Thyroid gland (tissue), 4 donors: Measurements from ENCODE around the gene ZMIZ1.

Experiments used
- POLR2A ChIP-seq, 2 donors: fragments of 450-650 bp; IDR thresholded peaks; one replicate each; pipeline ENCODE4 v1.6.1; 2017; ENCODE audit warnings: antibody characterized with exemption in 2 of 2, mild to moderate bottlenecking in 2 of 2, moderate library complexity in 1 of 2
- TF ChIP-seq, protein P1 (sequence below), 6 experiments: fragments of 200-600 bp in 3 of 6; fragments of 450-650 bp in 3 of 6; sonication (generic) in 3 of 6; IDR thresholded peaks; one replicate each; pipeline ENCODE4 v1.5.1; 2016 to 2019; ENCODE audit warnings: antibody characterized with exemption in 6 of 6, mild to moderate bottlenecking in 2 of 6, inconsistent platforms in 1 of 6, moderate library complexity in 1 of 6

DNA sequence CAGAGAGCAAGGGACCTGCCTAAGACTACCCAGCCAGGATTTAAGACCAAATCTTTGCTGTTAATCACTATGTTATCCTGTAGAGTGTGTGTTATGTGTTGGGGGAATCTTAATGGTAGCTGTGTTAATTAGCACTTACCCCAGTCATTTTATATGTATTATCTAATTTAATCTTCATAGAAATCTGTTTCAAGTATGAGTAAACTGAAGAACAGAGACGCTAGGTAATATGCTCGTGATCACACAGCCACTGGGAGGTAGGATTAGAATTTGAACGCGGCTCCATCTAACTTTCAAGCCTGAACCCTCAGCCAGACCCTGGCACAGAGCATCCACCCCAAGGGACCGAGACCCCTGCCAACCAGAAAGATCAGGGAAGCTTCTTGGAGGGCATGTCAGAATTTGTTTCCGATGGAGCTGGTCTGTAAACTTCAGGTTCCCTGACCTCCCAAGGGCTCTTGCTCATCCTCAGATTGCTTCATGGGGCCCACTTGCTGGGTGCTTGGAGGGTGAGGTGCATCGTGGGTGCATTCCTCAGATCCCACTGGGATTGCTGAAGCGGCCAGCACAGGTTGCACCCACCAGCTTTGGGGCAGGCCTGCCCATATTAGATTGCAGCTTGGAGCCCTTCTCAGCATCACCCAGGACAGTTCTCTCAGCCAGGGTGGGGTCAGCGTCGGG is 105.0 kb downstream of the ZMIZ1 start:
- TF ChIP-seq, protein P1, sequence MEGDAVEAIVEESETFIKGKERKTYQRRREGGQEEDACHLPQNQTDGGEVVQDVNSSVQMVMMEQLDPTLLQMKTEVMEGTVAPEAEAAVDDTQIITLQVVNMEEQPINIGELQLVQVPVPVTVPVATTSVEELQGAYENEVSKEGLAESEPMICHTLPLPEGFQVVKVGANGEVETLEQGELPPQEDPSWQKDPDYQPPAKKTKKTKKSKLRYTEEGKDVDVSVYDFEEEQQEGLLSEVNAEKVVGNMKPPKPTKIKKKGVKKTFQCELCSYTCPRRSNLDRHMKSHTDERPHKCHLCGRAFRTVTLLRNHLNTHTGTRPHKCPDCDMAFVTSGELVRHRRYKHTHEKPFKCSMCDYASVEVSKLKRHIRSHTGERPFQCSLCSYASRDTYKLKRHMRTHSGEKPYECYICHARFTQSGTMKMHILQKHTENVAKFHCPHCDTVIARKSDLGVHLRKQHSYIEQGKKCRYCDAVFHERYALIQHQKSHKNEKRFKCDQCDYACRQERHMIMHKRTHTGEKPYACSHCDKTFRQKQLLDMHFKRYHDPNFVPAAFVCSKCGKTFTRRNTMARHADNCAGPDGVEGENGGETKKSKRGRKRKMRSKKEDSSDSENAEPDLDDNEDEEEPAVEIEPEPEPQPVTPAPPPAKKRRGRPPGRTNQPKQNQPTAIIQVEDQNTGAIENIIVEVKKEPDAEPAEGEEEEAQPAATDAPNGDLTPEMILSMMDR (IDR thresholded peaks at IDR 0.05) = no peak
- no peak for TF ChIP-seq POLR2A (IDR thresholded peaks at IDR 0.05)
